ENCODE results near the gene SLC39A2.

Gene SLC39A2

GRCh38 chr14:21049271-21049673 lies 50.2 kb downstream of the SLC39A2 start:
- no peak for DNase-seq

DNA sequence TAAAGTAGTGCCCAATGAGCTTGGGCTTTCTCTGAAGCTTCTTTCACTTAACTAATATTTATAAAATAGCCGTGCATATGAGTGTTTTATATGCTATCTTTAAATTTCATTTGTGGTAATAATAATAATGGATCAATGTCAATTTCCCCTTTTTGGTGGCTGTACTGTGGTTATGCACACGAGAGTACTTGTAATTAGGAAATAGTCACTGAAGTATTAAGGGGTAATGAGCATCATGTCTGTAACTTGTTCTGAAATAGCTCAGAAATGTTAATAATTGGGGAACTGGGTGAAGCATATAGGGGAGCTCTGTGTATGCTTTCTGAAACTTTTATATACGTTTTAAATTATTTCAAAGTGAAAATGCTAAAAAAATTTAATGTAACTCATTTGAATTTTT lies 51.5 kb downstream of the SLC39A2 start:
- DNase-seq: no peak
